Ascending aorta (tissue), 2 donors: ENCODE data around the gene TRIM40. TPM values are rescaled to one million over a fixed set of nuclear protein-coding genes. Genes with fewer than 3 reads are reported as not detected.

ENCODE experiments used
- DNase-seq, 2 donors: peaks; one replicate each; pipeline ENCODE4 v3.0.0-alpha.2; 2019; ENCODE audit warnings: low spot score in 2 of 2
- H3K27ac ChIP-seq, 2 donors: fragments of 200-600 bp; sonication (generic); one replicate each; pipeline ENCODE4 v1.5.1; 2016 to 2017; ENCODE audit warnings: mild to moderate bottlenecking in 1 of 2
- H3K27me3 ChIP-seq: fragments of 200-600 bp; sonication (generic); one replicate; pipeline ENCODE4 v1.5.1; 2017
- H3K36me3 ChIP-seq, 2 donors: fragments of 200-600 bp; sonication (generic); one replicate each; pipeline ENCODE4 v1.5.1; 2016
- H3K4me1 ChIP-seq, 2 donors: fragments of 200-600 bp; sonication (generic); one replicate each; pipeline ENCODE4 v1.5.1; 2016 to 2017; ENCODE audit warnings: mild to moderate bottlenecking in 1 of 2
- H3K4me3 ChIP-seq, 2 donors: fragments of 200-600 bp; sonication (generic); one replicate each; pipeline ENCODE4 v1.5.1; 2016 to 2017; ENCODE audit warnings: mild to moderate bottlenecking in 1 of 2
- H3K9me3 ChIP-seq, 2 donors: fragments of 200-600 bp; sonication (generic); one replicate each; pipeline ENCODE4 v1.5.1; 2016
- intact Hi-C: fragments of 100-400 bp; cut with DNase I; formaldehyde crosslinking; loops from one replicate; pipeline ENCODE4 v1.15.1; 2023
- total RNA-seq: library from RNA; depleted of rRNA; stranded (reverse); fragments of >200 nt; gene quantifications from one replicate; pipeline ENCODE4 v1.1.0, GENCODE V29; 2016
- TF ChIP-seq, protein P1 (sequence below), 3 experiments: fragments of 200-600 bp in 2 of 3; fragments of 450-650 bp in 1 of 3; sonication (generic) in 2 of 3; IDR thresholded peaks; one replicate each; pipeline ENCODE4 v1.5.1; 2016 to 2019; ENCODE audit warnings: antibody characterized with exemption in 3 of 3, mild to moderate bottlenecking in 1 of 3, moderate library complexity in 1 of 3

TRIM40 gene
- total RNA-seq, 1 donor from 2014 or later: not detected

DNA sequence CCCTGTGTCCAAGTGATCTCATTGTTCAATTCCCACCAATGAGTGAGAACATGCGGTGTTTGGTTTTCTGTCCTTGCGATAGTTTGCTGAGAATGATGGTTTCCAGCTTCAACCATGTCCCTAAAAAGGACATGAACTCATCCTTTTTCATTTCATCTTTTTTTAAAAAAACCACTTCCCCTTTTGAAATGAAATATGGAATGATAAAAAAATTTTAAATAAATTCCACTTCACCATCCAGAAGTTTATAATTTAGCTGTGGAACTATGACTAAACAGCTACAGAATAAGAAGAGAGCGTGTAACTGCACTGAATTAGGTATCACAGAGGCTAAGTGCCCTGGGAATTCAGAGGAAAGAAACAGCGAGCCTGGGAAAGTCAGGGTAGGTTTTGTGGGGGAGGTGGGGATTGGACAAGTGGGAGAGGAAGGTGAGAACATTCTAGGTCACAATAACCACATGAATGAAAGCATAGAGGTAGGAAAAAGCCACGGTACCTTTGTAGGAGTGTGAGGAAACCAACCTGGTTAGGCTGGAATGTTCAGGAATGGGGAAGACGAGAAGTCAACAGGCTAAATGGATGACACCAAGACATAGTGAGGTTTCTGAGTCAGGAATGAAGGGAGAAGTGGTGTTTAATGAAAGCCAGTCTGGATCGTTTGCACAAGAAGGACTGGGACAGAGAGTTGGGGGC is 14.1 kb downstream of the TRIM40 start:
- intact Hi-C loops: no loop called here

GRCh38 chr6:30150671-30151395 is 14.9 kb downstream of the TRIM40 start:
- Histone ChIP-seq H3K4me1 (peaks cover 0 to under 1% of the 10 kb centered on the region in 2 donors), H3K27ac (no peak overlapping the region), H3K9me3 (no peaks in the 10 kb centered on the region), H3K36me3 (no peaks in the 10 kb centered on the region), H3K4me3 (no peak overlapping the region), H3K27me3 (no peaks in the 10 kb centered on the region)
- TF ChIP-seq, protein P1, sequence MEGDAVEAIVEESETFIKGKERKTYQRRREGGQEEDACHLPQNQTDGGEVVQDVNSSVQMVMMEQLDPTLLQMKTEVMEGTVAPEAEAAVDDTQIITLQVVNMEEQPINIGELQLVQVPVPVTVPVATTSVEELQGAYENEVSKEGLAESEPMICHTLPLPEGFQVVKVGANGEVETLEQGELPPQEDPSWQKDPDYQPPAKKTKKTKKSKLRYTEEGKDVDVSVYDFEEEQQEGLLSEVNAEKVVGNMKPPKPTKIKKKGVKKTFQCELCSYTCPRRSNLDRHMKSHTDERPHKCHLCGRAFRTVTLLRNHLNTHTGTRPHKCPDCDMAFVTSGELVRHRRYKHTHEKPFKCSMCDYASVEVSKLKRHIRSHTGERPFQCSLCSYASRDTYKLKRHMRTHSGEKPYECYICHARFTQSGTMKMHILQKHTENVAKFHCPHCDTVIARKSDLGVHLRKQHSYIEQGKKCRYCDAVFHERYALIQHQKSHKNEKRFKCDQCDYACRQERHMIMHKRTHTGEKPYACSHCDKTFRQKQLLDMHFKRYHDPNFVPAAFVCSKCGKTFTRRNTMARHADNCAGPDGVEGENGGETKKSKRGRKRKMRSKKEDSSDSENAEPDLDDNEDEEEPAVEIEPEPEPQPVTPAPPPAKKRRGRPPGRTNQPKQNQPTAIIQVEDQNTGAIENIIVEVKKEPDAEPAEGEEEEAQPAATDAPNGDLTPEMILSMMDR (IDR thresholded peaks at IDR 0.05): no peak
- no peak for DNase-seq
- intact Hi-C loops: no loop called here

More for the DNA sequence above, 14.1 kb downstream of the TRIM40 start:
- H3K27me3 ChIP-seq: no peaks in the 10 kb centered on the region
- H3K27ac ChIP-seq: no peak overlapping the region
- H3K4me3 ChIP-seq: no peak overlapping the region
- no peak for DNase-seq
- H3K36me3 ChIP-seq: no peaks in the 10 kb centered on the region
- H3K9me3 ChIP-seq: no peaks in the 10 kb centered on the region
- no peaks in the 10 kb centered on the region for H3K4me1 ChIP-seq
- TF ChIP-seq, protein P1 (IDR thresholded peaks at IDR 0.05): no peak

DNA sequence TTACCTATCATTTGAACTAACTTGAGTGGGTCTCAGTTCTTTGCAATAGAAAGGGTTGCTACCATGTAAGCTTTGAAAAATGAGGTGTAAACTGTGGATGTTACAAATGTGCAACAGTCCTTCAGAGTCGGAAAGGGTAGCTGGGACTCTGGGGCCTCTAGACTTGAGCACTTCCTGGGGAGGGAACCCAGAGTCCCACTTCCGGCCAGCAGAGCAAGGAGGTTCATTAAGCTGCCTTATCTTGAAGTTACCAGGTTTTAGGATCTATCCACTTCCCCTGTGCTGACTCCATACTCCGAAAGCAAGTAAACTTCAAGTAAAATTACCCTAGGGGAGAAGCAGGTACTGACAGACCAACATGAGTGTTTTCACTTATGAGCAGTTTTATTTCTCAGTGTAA is 15.6 kb downstream of the TRIM40 start:
- Histone ChIP-seq H3K4me3 (no peak overlapping the region), H3K27ac (no peak overlapping the region), H3K4me1 (peaks cover 0 to 3% of the 10 kb centered on the region in 2 donors), H3K9me3 (no peaks in the 10 kb centered on the region), H3K36me3 (no peaks in the 10 kb centered on the region), H3K27me3 (no peaks in the 10 kb centered on the region)
- DNase-seq: no peak
- intact Hi-C loops: no loop called here
- TF ChIP-seq, protein P1 (IDR thresholded peaks at IDR 0.05): no peak

DNA sequence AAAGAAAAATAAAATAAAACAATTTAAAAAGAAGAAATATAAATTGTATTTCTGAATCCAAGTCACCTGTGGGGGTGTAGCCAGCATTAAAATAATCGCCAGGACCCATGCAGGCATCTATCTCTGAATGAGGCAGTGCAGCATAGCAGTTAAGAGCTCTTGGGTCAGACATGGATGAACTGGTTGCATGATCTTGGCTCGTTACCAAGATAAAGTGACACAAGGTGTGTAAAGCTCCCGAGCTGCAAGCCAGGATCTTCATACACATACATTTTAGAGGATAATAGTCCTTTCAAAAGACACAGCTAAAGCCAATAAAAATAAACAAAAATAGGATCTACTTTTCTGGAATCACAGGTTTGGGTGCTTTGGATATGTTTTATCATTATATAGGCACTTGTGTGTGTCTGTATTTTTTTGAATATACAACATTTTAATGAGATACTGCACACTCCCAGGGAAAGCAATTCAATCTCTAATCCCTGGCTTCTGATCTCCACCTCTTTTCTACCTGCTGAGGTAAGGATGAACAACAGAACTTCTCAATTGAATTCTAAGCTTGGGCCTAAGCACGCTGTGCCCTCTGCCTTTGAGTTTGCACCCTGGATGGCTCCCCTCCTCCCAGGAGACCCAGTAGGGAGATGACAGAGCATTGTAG is 16.2 kb downstream of the TRIM40 start:
- H3K27me3 ChIP-seq: no peaks in the 10 kb centered on the region
- no peak for DNase-seq
- TF ChIP-seq, protein P1 (IDR thresholded peaks at IDR 0.05): no peak
- H3K4me3 ChIP-seq: no peak overlapping the region
- no peaks in the 10 kb centered on the region for H3K9me3 ChIP-seq
- no peaks in the 10 kb centered on the region for H3K36me3 ChIP-seq
- intact Hi-C loops: no loop called here
- peaks cover 0 to 3% of the 10 kb centered on the region in 2 donors for H3K4me1 ChIP-seq
- H3K27ac ChIP-seq: no peak overlapping the region

- Histone ChIP-seq H3K27me3 (no peaks in the 10 kb centered on the region), H3K27ac (no peak overlapping the region), H3K4me3 (no peak overlapping the region), H3K4me1 (peaks cover 0 to 3% of the 10 kb centered on the region in 2 donors), H3K36me3 (no peaks in the 10 kb centered on the region), H3K9me3 (no peaks in the 10 kb centered on the region)
- TF ChIP-seq, protein P1 (IDR thresholded peaks at IDR 0.05): no peak
- DNase-seq: no peak
- intact Hi-C loops: no loop called here
These were observed 17.1 kb downstream of the TRIM40 start for GRCh38 chr6:30152910-30153610.
